Suprapubic skin (tissue), 4 donors: ENCODE measurements around the gene SLC8A1. TPM values are rescaled to one million over a fixed set of nuclear protein-coding genes. Genes with fewer than 3 reads are reported as not detected.

ENCODE experiments used
- DNase-seq, 2 donors: peaks; one replicate each; pipeline ENCODE4 v3.0.0-alpha.2; 2019; ENCODE audit warnings: low spot score in 2 of 2
- H3K27ac ChIP-seq: fragments of 200-600 bp; sonication (generic); one replicate; pipeline ENCODE4 v1.5.1; 2019
- H3K27me3 ChIP-seq: fragments of 200-600 bp; sonication (generic); one replicate; pipeline ENCODE4 v1.5.1; 2019
- H3K36me3 ChIP-seq: fragments of 200-600 bp; sonication (generic); one replicate; pipeline ENCODE4 v1.5.1; 2019
- H3K4me1 ChIP-seq: fragments of 200-600 bp; sonication (generic); one replicate; pipeline ENCODE4 v1.5.1; 2019
- H3K4me3 ChIP-seq: fragments of 200-600 bp; sonication (generic); one replicate; pipeline ENCODE4 v1.5.1; 2019; ENCODE audit warnings: mild to moderate bottlenecking
- H3K9me3 ChIP-seq: fragments of 200-600 bp; sonication (generic); one replicate; pipeline ENCODE4 v1.5.1; 2019
- CTCF ChIP-seq, 2 donors: fragments of 200-600 bp in 1 of 2; fragments of 450-650 bp in 1 of 2; sonication (generic) in 1 of 2; IDR thresholded peaks; one replicate each; pipeline ENCODE4 v1.5.1; 2016 to 2019; ENCODE audit warnings: antibody characterized with exemption in 2 of 2, mild to moderate bottlenecking in 1 of 2, moderate library complexity in 1 of 2
- EP300 ChIP-seq: sonication (generic); formaldehyde crosslinking; IDR thresholded peaks from one replicate; pipeline ENCODE4 v1.6.1; 2017; ENCODE audit warnings: antibody characterized with exemption
- POLR2A ChIP-seq, 2 donors: fragments of 450-650 bp; IDR thresholded peaks; one replicate each; pipeline ENCODE4 v1.6.1; 2017; ENCODE audit warnings: antibody characterized with exemption in 2 of 2, mild to moderate bottlenecking in 2 of 2, moderate library complexity in 2 of 2
- POLR2AphosphoS5 ChIP-seq, 3 donors: sonication (generic); formaldehyde crosslinking; IDR thresholded peaks; one replicate each; pipeline ENCODE4 v1.6.1; 2017; ENCODE audit warnings: antibody characterized with exemption in 3 of 3
- WGBS: methylation state at CpG from one replicate; pipeline ENCODE4 v1.1.5; 2018; 5-methylcytosine and 5-hydroxymethylcytosine counted together
- total RNA-seq, 4 donors: library from RNA; depleted of rRNA; stranded (reverse); fragments of >200 nt; gene quantifications; one replicate each; pipeline ENCODE4 v1.1.0, GENCODE V29; 2016

Gene SLC8A1
- total RNA-seq, 4 donors from 2014 or later = 2.4 to 14.4 (median 9.9) TPM

GRCh38 chr2:40109381-40109780 is 342.5 kb downstream of the SLC8A1 start:
- Histone ChIP-seq H3K9me3 (no peaks in the 10 kb centered on the region), H3K4me1 (no peaks in the 10 kb centered on the region), H3K4me3 (no peak overlapping the region), H3K27me3 (no peaks in the 10 kb centered on the region), H3K36me3 (no peaks in the 10 kb centered on the region), H3K27ac (no peak overlapping the region)
- no peak for TF ChIP-seq POLR2A (IDR thresholded peaks at IDR 0.05)
- no peak for TF ChIP-seq EP300
- TF ChIP-seq CTCF (IDR thresholded peaks at IDR 0.05) = no peak
- 92% methylated on average over 4 of the region's 4 CpGs for WGBS
- no peak for DNase-seq

GRCh38 chr2:40108851-40109250 is 343.0 kb downstream of the SLC8A1 start:
- WGBS = 73% methylated on average over 4 of the region's 4 CpGs
- no peaks in the 10 kb centered on the region for H3K9me3 ChIP-seq
- TF ChIP-seq POLR2A (IDR thresholded peaks at IDR 0.05) (no peak), CTCF (IDR thresholded peaks at IDR 0.05) (no peak), POLR2AphosphoS5 (IDR thresholded peaks at IDR 0.05) (no peak)
- no peaks in the 10 kb centered on the region for H3K27me3 ChIP-seq
- no peaks in the 10 kb centered on the region for H3K4me1 ChIP-seq
- H3K27ac ChIP-seq = no peak overlapping the region
- no peaks in the 10 kb centered on the region for H3K36me3 ChIP-seq
- no peak for DNase-seq
- H3K4me3 ChIP-seq = no peak overlapping the region

GRCh38 chr2:40106061-40106460 is 345.8 kb downstream of the SLC8A1 start:
- Histone ChIP-seq H3K4me3 (no peak overlapping the region), H3K27me3 (no peaks in the 10 kb centered on the region), H3K27ac (no peak overlapping the region), H3K9me3 (no peaks in the 10 kb centered on the region), H3K4me1 (no peaks in the 10 kb centered on the region), H3K36me3 (no peaks in the 10 kb centered on the region)
- TF ChIP-seq EP300 (no peak), POLR2A (IDR thresholded peaks at IDR 0.05) (no peak), CTCF (IDR thresholded peaks at IDR 0.05) (no peak), POLR2AphosphoS5 (IDR thresholded peaks at IDR 0.05) (no peak)
- 76% methylated on average over 2 of the region's 2 CpGs for WGBS
- no peak for DNase-seq

- Histone ChIP-seq H3K27ac (no peak overlapping the region), H3K4me3 (peak overlapping the region; percentile 7), H3K27me3 (no peaks in the 10 kb centered on the region), H3K36me3 (no peaks in the 10 kb centered on the region), H3K4me1 (no peaks in the 10 kb centered on the region), H3K9me3 (no peaks in the 10 kb centered on the region)
- DNase-seq = no peak
- TF ChIP-seq POLR2A (IDR thresholded peaks at IDR 0.05) = no peak
- no peak for TF ChIP-seq POLR2AphosphoS5 (IDR thresholded peaks at IDR 0.05)
- no peak for TF ChIP-seq CTCF (IDR thresholded peaks at IDR 0.05)
- TF ChIP-seq EP300 = no peak
- WGBS = 34% methylated on average over 5 of the region's 5 CpGs
Observed at GRCh38 chr2:40105593-40105992, 346.3 kb downstream of the SLC8A1 start.

GRCh38 chr2:40103590-40103989 is 348.3 kb downstream of the SLC8A1 start:
- TF ChIP-seq CTCF (IDR thresholded peaks at IDR 0.05) (no peak), POLR2AphosphoS5 (IDR thresholded peaks at IDR 0.05) (no peak), POLR2A (IDR thresholded peaks at IDR 0.05) (no peak), EP300 (no peak)
- no peak for DNase-seq
- no peak overlapping the region for H3K27ac ChIP-seq
- WGBS = 78% methylated on average over 2 of the region's 2 CpGs
- H3K4me1 ChIP-seq = no peaks in the 10 kb centered on the region
- no peaks in the 10 kb centered on the region for H3K36me3 ChIP-seq
- H3K4me3 ChIP-seq = no peak overlapping the region
- no peaks in the 10 kb centered on the region for H3K9me3 ChIP-seq
- H3K27me3 ChIP-seq = no peaks in the 10 kb centered on the region
